ENCODE measurements around the gene SPPL3.
"Not testable (repeated sequence)": the region's sequence is repeated elsewhere in the genome, so short reads cannot be mapped to it uniquely, and the experiment has no call there.

Gene SPPL3

GRCh38 chr12:120814903-120815429 lies 89.2 kb downstream of the SPPL3 start:
- DNase-seq = no peak

GRCh38 chr12:120814203-120814902 lies 89.8 kb downstream of the SPPL3 start:
- no peak for DNase-seq

- no peak for DNase-seq
These were observed 90.5 kb downstream of the SPPL3 start for GRCh38 chr12:120813588-120814153.

- DNase-seq = no peak
These were observed 94.1 kb downstream of the SPPL3 start for GRCh38 chr12:120810021-120810420.

GRCh38 chr12:120804428-120804827 lies 99.7 kb downstream of the SPPL3 start:
- DNase-seq = no peak

- no peak for DNase-seq
These were observed 103.0 kb downstream of the SPPL3 start for GRCh38 chr12:120801146-120801545.

GRCh38 chr12:120800665-120801064 lies 103.5 kb downstream of the SPPL3 start:
- DNase-seq = no peak

GRCh38 chr12:120799243-120800045 lies 104.7 kb downstream of the SPPL3 start:
- DNase-seq = no peak

- DNase-seq = no peak
These were observed 105.5 kb downstream of the SPPL3 start for GRCh38 chr12:120798696-120799095.

- DNase-seq = no peak
These were observed 106.2 kb downstream of the SPPL3 start for GRCh38 chr12:120797677-120798642.

GRCh38 chr12:120795441-120796178 lies 108.5 kb downstream of the SPPL3 start:
- no peak for DNase-seq

GRCh38 chr12:120793357-120793756 lies 110.8 kb downstream of the SPPL3 start:
- DNase-seq = no peak

- DNase-seq = not testable (repeated sequence)
These were observed 111.7 kb downstream of the SPPL3 start for GRCh38 chr12:120792456-120792855.

GRCh38 chr12:120791669-120792176 lies 112.4 kb downstream of the SPPL3 start:
- DNase-seq = no peak

GRCh38 chr12:120790114-120790513 lies 114.0 kb downstream of the SPPL3 start:
- DNase-seq = no peak

GRCh38 chr12:120787889-120788288 lies 116.3 kb downstream of the SPPL3 start:
- DNase-seq = no peak

- DNase-seq = no peak
These were observed 119.4 kb downstream of the SPPL3 start for GRCh38 chr12:120784804-120785203.

GRCh38 chr12:120783197-120783596 lies 121.0 kb downstream of the SPPL3 start:
- DNase-seq = no peak

- no peak for DNase-seq
These were observed 128.2 kb downstream of the SPPL3 start for GRCh38 chr12:120775862-120776552.

- DNase-seq = no peak
These were observed 129.8 kb downstream of the SPPL3 start for GRCh38 chr12:120774169-120774916.
